GM21381 (cell line): Measurements from ENCODE around the gene DCXR.

Source experiments
- ATAC-seq: cut with Tn5 transposase; IDR thresholded peaks from one replicate; pipeline ENCODE4 v1.9.1; 2021; ENCODE audit warnings: mild to moderate bottlenecking, moderate library complexity; ENCODE audit not compliant: unreplicated experiment

The DCXR gene

GRCh38 chr17:82037092-82037888, at the start of gene DCXR:
Gene DCXR (minus strand): TSS chr17:82037697. CDS start chr17:82037682, 15 bp downstream.
- ATAC-seq: peak; percentile 84

- no peak for ATAC-seq
These were observed 48.7 kb upstream of the DCXR start for GRCh38 chr17:82085931-82086764.

GRCh38 chr17:82085031-82085861, 47.7 kb upstream of the DCXR start:
- no peak for ATAC-seq

- no peak for ATAC-seq
These were observed 47.0 kb upstream of the DCXR start for GRCh38 chr17:82084373-82085030.

GRCh38 chr17:82083533-82084359, 46.2 kb upstream of the DCXR start:
- ATAC-seq: no peak

GRCh38 chr17:82083009-82083408, 45.5 kb upstream of the DCXR start:
- no peak for ATAC-seq

- no peak for ATAC-seq
These were observed 45.0 kb upstream of the DCXR start for GRCh38 chr17:82082456-82082855.

- ATAC-seq: no peak
These were observed 44.5 kb upstream of the DCXR start for GRCh38 chr17:82081966-82082365.

- no peak for ATAC-seq
These were observed 44.0 kb upstream of the DCXR start for GRCh38 chr17:82081546-82081945.

GRCh38 chr17:82080789-82081464, 43.4 kb upstream of the DCXR start:
- no peak for ATAC-seq

- no peak for ATAC-seq
These were observed 42.7 kb upstream of the DCXR start for GRCh38 chr17:82080048-82080788.

GRCh38 chr17:82079001-82079677, 41.6 kb upstream of the DCXR start:
- ATAC-seq: no peak

- ATAC-seq: no peak
These were observed 40.9 kb upstream of the DCXR start for GRCh38 chr17:82078433-82078832.

GRCh38 chr17:82077617-82078358, 40.3 kb upstream of the DCXR start:
- ATAC-seq: no peak

GRCh38 chr17:82076785-82077591, 39.5 kb upstream of the DCXR start:
- no peak for ATAC-seq

GRCh38 chr17:82076018-82076784, 38.7 kb upstream of the DCXR start:
- ATAC-seq: no peak
